GM12801 (cell line): ENCODE data around the gene EEFSEC.

Experiments
- TF ChIP-seq, protein P1 (sequence below): IDR thresholded peaks from one replicate; pipeline ENCODE4 v1.5.1; 2011; ENCODE audit warnings: control low read depth; ENCODE audit not compliant: insufficient read length; ENCODE audit errors: extremely low read depth

EEFSEC gene

DNA sequence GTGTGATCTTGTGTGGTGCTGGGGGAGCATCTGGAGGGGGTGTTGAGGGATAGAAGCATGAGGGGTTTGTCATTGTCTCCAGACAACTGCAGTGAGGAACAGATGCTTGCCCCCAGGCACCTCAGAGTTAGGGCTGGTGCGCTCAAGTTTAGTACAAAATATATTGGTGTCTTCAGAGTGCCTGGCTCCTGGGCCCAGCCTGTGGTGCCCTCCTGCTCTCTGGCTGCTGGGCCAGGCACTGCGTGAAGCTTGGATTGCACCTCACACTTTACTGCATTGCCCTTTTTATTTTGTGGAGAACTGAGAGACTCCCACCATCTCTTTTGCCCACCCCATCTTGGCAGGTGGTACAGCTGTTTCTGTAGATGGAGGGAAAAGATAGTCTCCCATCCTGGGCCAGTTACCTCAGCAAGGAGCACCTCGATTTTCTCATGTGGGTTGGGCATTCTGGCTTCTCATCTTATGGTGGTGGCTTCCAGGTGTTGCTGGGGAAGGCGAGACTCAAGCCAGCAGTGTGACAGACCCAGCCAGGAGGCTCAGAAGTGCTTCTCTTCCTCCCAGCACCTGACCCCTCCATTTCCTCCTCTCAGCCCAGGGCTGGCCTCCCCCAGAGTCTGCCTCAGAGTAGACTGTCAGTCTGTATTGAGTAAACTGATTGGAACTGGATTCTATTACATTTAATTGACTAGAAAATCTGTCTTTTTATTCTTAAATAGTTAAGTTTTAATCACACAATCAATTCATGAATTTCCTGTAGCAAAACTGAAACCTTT is 173.0 kb downstream of the EEFSEC start:
- TF ChIP-seq, protein P1, sequence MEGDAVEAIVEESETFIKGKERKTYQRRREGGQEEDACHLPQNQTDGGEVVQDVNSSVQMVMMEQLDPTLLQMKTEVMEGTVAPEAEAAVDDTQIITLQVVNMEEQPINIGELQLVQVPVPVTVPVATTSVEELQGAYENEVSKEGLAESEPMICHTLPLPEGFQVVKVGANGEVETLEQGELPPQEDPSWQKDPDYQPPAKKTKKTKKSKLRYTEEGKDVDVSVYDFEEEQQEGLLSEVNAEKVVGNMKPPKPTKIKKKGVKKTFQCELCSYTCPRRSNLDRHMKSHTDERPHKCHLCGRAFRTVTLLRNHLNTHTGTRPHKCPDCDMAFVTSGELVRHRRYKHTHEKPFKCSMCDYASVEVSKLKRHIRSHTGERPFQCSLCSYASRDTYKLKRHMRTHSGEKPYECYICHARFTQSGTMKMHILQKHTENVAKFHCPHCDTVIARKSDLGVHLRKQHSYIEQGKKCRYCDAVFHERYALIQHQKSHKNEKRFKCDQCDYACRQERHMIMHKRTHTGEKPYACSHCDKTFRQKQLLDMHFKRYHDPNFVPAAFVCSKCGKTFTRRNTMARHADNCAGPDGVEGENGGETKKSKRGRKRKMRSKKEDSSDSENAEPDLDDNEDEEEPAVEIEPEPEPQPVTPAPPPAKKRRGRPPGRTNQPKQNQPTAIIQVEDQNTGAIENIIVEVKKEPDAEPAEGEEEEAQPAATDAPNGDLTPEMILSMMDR = no peak

DNA sequence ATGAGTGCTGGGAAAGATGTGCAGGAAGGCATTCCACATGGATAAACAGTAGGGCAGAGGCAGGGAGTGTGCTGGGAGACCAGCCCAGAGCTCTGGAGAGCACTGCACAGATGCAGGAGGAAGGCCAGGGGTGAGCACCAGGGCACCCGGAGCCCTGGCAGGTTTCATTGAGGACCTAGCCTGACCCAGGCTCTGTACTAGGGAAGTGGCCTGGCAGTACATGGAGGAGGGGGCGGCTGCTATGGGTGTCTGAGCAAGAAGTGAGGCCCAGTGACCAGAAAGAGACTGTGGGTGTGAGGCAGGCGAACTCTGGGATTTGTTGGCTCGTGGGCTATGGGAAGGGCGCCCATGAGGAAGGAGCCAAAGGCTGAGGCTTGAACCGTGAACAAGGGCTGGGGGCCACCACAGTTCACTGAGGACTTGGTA is 174.3 kb downstream of the EEFSEC start:
- TF ChIP-seq, protein P1 = no peak

DNA sequence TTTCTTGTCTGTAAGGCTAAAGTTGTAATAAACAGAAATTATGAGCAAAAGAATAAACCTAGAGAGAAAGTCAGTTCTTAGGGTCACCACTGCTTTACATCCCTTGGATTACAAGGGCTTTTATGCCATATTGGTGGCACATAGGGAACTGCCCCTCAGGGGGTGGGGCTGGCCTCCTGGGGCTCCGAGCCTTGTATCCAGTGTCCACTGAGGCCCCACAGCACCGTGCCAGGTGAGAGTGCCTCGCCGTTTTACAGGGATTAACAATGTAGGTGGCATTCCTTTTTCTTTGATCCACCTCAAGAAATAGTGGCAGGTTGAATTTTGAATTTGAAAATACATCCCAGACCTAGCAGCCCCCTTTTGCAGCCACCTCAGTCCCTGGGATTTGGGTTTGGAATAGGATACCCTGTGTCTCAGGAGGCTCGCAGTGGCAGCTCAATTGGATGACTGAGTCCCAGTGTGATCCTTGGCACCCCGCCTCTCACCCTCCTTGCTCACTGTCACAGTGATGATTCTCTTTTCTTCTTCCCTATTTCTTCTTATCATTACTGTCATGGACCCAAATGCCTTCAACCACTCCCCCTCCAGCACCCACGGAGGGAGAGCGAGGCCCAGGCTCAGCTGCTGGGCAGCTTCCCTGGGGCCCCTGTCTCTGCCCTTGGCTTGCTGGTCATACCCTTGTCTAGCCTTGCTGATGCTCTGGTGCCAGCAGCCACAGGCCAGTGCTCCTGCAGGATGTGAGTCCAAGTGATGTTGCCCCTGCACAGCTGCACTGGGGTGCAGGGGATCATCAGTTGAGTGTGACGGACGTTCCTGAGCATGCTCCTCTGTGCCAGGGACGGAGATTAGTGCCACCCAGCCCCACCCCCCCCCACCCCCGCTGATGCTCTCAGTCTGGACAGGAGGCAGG is 175.5 kb downstream of the EEFSEC start:
- TF ChIP-seq, protein P1 = no peak

DNA sequence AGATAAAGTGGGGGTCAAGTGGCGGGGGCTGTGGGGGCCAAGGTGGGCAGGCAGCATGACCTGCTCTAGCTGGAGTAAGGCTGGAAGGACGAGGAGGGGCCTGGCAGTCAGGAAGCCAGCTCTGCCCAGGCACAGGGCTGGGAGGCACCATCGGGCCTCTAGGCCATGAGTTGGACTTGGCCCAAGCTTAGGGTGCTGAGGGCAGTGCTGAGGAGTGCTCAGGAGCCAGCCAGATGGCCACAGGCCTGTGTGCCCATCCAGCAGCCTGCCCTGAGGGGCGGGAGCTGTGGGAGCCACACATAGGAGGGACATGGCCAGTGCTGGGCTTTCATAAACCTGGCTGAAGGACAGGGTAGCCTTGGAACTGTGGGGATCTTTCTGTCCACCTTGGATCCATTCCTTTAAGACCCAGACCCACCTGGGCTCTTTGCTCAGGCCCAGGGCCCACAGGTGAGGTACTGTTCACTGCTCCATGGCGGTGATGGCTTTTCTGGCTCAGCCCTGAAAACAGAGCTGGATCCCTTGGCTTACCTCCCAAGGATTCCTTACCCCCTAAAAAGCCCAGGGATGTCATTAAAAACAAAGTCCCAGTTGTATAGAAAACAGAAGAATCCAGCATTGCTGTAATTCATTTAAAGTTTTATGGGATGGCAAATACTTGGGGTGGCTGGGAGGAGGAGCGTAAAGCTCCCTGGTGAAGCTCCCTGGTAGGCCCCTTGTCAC is 176.4 kb downstream of the EEFSEC start:
- TF ChIP-seq, protein P1 = no peak

DNA sequence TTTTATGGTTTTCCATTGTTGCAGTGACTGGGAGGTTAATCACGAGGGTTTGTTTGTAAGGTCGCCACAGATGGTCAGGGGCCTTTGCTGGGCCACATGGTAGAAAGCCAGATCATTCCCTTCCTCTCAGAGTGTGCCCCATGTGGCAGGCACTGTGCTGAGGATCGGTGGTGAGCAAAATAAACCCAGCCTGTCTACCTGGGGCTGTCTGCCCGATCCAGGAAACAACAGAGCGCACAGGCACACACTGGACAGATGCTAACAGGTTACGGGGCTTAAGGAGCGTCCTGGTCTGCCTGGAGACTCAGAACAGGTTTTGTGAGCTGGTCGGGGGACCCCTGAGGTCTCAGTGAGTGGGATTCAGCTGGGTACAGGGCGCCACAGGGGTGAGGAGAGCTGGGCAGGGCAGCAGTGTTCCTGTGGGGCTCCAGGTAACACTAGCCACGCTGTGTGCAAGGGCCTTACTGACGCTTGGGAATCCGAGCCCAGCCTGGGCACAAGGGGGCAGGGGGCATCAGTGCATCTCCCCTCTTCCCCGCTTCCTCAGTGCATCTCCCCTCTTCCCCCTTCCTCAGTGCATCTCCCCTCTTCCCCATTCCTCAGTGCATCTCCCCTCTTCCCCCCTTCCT is 177.0 kb downstream of the EEFSEC start:
- TF ChIP-seq, protein P1 = no peak

- TF ChIP-seq, protein P1 = no peak
These were observed 180.9 kb downstream of the EEFSEC start for GRCh38 chr3:128334086-128334645.
